GM19372 (cell line): ENCODE measurements around the gene RASSF8.
"Not testable (repeated sequence)": the region's sequence is repeated elsewhere in the genome, so short reads cannot be mapped to it uniquely, and the experiment has no call there.

ENCODE experiments used
- ATAC-seq: cut with Tn5 transposase; IDR thresholded peaks from one replicate; pipeline ENCODE4 v1.9.1; 2021; ENCODE audit warnings: mild to moderate bottlenecking, low read depth, moderate library complexity; ENCODE audit not compliant: unreplicated experiment

The RASSF8 gene

DNA sequence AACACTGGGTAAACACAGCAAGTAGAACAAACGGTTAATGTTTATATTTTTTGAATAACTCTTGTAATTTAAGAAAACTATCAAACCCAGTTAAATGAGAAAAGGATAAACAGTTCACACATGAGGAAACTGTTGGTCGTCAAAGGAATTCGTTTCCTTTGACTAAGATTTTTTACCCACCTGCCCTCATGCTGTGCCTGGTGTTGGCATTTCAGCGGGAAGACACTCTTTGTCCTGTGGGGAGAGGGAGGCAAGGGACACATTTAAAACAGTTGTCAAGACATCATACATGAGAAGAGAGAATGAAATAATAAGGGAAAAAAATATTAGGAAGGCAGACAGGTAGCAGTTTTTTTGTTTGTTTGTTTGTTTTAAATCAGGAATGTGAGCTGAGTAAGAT is 95.9 kb downstream of the RASSF8 start:
- no peak for ATAC-seq

DNA sequence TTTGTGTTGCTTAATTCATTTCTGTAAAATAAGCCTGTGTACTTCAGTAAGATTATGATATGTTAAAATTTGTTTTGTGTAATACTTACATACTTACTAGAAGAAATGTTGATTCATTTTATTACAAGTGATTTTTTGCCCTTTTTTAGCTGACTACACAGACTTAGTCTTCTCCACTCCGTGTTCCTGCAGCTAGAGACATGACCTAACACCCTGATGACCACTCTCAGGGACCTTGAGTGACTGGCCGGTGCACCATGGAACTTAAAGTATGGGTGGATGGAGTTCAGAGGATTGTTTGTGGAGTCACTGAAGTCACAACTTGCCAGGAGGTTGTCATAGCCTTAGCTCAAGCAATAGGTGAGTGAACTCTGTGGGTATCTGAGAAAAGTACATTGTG is 96.6 kb downstream of the RASSF8 start:
- no peak for ATAC-seq

DNA sequence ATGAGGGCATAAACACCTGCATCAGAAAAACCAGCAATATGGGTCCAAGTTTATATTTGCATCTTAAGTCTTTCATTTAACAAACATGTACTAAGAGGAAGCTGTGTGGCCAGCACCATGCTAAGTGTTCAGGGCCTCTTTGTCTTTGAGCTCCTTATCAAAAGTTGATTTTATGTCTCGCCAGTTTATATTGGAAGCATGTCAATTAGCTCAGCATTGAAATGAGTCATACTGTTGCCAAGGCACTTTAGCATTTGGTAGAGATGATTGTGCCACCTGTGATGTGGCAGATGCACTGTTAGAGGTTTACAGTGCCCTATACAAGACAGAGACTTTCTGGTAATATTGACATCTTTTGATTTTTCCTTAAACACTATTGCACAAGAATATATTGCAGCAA is 97.9 kb downstream of the RASSF8 start:
- ATAC-seq: no peak

DNA sequence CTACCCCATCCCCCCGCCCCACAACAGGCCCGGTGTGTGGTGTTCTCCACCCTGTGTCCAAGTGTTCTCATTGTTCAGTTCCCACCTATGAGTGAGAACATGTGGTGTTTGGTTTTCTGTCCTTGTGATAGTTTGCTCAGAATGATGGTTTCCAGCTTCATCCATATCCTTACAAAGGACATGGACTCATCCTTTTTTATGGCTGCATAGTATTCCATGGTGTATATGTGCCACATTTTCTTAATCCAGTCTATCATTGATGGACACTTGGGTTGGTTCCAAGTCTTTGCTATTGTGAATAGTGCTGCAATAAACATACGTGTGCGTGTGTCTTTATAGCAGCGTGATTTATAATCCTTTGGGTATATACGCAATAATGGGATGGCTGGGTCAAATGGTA is 98.8 kb downstream of the RASSF8 start:
- ATAC-seq: not testable (repeated sequence)

DNA sequence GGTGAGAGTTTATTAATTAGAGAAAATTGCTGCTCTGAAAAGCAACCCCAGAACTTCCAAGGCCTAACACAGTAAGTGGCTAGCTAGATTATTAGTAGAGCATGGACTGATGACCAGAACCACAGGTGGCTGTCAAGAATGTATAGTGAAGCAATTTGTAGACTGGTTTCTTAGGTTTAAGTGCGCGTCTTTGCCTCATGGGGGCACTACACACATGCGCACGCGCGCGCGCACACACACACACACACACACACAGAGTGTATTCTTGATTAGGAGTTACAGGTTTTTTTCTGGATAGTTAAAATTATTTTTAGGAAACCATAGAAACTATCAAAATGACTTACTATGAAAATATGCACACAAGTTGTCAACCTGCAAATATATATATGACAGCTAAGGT is 99.8 kb downstream of the RASSF8 start:
- ATAC-seq: no peak

DNA sequence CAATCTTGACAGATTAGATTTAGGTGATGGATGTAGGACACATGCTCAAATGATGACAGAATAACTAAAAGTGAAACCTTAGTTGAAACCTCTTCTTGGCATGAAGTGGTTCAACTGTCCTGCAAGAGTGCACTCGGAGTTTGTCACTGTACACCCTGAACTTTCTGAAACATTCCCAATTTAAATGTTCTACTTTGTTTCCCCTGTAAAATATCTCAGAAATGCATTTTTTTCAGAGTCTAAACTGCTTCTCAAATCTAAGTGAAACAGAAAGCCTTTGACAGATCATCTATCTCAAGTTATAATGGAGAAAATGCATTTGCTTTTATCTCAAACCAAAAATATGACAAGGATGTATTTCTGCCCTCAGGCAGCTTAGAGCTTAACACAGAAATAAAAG is 100.3 kb downstream of the RASSF8 start:
- ATAC-seq: no peak

DNA sequence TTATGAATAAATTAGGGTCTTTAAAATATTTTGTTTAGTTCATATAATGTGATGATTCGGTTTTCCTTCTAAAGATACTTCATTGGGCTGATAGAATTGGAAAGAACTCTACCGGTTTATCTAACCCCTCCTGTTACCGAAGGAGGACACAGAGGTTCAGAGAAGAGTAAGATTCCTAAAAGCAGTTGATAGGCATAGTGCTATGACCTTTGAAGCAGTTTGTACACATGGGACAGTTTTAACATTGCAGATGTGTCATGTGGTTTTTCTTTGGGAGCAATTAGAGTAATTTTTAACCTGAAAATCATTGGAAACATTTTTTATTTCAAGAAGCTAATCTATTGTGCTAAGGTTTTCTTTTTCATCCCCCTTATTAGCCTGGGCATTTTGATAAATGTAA is 103.5 kb downstream of the RASSF8 start:
- ATAC-seq: no peak

DNA sequence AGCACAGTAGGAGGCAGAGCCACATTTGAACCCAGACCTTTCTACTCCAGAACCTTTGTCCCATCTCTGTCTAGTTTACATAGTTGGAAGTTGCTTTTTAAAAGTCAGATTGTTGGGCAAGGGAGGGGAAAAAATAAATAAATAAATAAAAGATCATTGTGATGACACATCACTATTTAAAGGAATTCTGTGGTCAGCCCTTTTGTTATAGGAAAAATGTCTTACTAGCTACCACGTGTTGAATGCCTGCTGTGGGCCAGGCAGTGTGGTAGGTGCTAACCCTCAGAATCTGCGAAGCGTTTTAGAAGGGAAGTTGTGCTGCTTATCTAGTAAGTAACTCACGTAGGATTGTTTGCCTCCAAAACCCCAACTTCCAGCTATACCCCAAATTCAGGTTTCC is 104.1 kb downstream of the RASSF8 start:
- ATAC-seq: no peak

DNA sequence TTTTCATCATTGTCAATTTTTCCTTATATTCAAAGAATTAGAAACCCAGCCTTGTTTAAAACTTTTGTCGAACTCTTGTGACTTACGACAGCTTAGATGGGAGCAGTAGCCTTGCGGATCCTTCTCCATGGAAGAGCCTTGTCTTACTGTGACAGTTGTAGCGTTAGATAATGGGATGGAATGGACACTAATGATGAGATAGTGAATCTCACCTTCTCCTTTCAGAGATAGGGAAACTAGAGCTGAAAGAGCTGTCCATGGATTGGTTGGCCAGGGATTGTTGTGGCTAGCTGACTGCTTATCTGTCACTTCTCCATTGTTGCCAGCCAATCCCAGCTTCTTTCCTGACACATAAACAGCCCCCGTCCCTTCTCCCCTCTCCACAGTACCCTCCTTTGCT is 107.0 kb downstream of the RASSF8 start:
- no peak for ATAC-seq

DNA sequence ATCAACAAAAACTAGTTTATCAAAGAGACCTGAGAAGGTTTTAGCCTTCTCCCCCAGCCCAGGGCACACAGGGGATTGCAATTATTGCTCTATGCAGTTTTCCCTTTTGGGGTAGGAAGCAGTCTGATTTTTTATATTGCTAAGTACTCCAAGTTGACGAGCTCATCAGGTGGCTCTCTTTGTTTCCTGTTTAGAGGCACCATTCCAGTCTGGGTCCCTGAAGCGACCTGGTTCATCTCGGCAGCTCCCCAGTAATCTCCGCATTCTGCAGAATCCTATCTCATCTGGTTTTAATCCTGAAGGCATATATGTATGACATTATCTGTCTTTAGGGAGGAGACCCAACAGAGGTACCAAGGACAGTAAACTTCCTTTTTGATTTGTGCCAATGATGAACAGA is 110.0 kb downstream of the RASSF8 start:
- no peak for ATAC-seq

DNA sequence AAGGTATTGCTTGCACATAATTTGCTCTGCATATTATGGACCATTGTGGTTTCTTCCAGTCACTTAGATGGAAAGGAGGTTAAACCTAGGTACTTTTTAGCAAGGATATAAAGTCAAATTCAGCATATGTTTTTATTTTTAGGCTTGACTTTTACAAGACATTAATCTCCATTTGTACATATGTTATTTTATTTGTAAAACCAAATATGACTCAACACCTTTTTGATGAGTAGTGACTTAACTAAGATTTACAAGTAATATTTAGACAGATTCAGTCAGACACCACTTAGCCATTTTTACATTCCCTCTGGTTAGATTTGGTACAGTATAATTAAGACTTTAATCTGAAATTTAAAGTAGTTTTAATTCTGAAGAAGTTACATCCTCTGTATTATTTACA is 111.3 kb downstream of the RASSF8 start:
- ATAC-seq: no peak

DNA sequence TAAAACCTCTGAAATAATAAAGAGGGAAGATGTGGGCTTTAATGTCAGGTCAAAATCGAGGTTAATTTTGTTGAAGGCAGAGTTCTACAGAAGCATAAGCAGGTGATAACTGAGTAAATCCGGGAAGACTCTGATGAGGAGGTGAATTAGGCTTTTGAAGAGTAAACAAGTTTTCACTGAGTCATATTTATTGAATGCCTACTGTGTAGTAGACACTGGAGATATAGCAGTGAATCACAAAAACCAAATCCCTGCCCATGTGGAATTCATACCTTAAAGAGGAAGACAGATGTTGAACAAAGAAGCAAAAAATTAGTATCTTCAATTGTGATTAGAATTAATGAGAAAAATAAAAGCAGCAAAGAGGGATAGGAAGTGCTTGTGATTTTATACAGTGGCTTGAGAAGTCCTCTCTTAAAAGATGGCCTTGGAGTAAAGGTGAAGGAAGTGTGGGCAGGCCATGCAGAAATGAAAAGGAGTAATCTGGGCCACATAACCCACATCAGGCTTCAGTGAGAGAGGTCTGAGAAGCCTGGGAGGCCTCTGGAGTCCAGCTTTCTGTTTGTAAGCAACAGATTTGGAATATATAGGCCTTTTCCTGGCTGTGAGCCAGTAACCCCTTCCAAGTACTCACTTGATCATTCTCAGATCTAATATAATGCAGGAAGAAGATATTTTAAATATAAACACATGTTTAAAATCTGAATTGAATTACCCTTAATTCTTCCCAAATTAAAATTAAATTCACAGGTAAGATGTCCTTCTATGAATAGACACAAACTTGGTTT is 119.6 kb downstream of the RASSF8 start:
- ATAC-seq: no peak

DNA sequence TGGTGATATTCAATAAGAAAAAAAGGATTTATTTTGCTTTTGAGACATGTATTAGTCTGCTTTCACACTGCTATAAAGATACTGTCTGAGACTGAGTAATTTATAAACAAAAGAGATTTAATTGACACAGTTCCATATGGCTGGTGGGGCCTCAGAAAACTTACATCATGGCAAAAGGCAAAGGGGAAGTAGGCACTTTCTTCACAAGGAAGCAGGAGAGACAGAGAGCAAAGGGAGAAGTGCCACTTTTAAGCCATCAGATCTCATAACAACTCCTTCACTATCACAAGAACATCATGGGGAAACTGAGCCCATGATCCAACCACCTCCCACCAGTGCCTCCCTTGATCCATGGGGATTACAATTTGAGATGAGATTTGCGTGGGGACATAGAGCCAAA is 122.4 kb downstream of the RASSF8 start:
- no peak for ATAC-seq

DNA sequence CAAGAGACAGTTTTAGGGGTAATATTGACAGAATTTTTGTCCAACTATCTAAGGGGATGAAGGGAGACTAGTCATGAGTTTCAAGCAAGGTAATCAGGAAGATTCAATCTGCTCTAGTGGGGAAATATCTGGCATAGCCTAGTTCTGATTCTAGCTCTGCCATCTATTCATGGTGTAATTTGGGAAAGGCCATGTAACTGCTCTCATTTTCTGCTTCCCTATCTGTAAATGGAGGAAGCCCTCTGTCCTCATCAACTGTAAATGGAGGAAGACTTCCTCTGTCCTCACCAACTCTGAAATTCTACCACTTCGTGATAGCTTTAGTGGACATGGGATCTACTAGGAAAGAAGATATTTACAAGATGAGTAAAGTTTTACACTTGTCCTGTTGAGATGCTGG is 128.5 kb downstream of the RASSF8 start:
- no peak for ATAC-seq

DNA sequence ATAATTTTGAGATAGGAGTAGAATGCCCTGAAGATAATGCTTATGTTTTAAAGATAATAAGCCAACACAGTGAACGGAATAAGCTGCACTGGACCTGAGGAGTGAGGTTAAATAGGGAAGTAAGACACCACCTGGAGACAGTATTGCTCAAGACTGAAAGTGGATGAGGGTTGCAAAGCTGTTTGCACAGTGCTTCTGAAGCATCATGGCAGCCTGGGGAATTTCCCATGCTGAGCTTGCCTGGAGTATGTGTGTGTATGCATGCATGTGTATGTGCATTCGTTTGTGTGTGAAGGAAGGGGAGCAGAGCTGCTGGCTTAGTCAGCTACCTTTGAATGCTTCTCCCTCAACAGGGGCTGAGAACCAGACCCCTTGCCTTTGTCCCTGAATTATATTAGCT is 130.5 kb downstream of the RASSF8 start:
- ATAC-seq: no peak

DNA sequence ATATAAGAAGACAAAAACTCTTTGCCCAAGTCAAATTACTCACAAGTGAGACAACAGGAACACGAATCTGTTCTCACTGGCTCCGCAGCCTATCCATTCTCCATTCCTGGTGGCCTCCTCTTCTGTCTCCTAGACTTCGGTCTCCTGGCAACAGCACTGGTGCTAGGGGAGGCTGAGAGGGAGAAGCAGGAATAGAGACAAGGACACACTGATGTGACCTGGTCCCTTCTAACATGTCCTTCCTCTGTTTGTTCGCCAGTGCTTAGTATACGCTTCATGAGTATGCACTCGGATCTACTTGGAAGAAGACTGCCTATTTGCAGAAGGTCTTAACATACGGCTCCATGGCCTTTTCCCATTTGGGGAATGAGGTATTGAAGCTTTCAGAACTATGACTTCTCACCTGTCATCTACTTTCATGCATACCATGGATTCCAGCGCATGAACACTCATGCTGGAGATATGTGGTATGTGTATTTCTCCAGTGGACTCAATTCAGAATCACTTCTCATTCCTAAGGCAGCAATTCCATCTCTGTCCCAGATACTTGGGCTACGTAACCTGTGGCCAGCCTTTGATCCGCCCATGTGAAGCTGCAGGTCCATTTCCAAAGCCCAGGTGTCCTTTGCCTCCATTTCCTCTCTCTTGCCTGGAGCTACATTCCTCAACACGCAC is 132.5 kb downstream of the RASSF8 start:
- no peak for ATAC-seq

DNA sequence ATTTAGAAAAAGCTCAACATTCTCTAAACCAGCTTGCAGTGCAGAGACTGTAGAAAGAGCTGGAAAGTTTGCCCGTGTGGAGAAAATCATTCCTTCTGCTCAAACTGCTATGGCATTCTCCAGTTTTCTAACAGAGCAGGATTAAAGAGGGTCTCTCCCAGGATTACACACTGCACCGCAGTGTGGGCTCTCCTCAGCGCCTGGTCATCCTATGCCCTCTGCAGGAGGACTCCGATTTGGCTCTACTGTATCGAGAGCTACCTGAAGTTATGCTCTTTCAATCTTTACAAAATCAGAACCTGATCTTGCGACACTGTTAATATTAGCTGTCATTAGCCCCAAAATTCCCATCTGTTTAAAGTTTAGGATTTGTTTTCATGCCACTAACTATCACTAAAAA is 133.3 kb downstream of the RASSF8 start:
- no peak for ATAC-seq

DNA sequence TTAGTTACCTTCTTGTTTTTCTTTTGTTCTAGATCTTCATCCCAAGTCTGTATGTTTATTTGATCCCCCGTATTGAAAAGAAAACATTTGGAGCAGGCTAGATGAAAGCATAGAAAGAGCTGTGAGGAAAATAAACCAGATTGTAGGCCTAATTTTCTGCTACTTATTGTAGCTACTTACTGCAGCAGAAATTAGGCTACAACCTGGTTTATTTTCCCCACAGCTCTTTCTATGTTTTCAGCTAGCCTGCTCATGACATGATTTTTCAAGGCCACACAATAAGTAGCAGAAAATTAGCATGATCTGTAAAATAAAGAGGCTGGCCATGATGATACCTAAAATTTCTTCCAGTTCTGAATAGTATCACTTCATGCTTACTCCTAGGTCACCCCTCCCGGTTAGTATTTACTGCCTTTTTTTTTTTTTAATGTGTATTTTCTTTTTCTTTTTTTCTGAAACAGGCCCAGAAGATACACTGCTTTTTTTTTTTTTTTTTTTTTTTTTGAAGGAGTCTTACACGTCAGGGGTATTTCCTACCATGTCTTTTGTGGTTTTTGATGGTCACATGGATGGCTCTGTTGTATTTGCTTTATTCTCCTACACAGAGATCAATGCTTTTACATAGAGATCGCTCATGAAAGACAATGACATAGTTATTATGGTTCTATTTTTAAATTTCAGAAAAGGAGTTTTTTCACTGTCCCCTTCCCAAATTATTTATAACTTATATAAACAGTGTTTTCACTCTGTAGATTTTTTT is 134.0 kb downstream of the RASSF8 start:
- ATAC-seq: no peak

DNA sequence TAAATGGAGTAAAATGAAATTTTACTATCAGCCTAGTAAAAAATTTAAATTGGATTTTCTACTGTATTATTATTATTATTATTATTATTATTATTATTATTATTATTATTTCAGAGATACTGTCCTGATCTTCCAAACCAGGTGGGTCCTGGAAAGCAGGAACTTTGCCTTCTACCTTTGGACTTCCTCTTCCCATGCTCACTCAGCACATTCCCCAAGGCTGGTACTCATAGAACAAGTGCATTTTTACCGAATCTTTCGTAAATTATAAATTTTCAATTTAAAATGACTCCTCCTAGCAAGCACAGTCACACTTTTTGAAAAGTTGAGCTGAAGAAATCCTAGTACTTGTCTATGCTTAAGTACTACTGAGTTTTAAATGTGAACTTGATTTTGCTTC is 136.7 kb downstream of the RASSF8 start:
- no peak for ATAC-seq

DNA sequence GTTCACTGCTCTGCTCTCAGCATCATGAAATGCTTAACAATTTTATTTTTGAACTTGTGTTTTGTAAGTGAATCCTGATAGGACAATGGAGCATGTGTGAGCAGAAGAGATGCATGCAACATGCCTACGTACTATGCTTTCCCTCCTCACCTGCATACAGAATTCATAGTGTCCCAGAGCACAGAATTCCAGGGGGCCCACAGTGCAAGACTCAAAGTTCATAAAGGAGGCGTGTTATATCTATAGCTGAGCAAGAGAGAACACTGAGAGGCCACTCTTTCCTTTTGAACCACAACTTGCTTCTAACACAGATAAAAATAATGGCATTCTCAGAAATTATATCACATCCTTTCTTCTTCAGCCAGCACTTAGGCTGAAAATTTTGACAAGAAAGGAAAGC is 137.6 kb downstream of the RASSF8 start:
- no peak for ATAC-seq

DNA sequence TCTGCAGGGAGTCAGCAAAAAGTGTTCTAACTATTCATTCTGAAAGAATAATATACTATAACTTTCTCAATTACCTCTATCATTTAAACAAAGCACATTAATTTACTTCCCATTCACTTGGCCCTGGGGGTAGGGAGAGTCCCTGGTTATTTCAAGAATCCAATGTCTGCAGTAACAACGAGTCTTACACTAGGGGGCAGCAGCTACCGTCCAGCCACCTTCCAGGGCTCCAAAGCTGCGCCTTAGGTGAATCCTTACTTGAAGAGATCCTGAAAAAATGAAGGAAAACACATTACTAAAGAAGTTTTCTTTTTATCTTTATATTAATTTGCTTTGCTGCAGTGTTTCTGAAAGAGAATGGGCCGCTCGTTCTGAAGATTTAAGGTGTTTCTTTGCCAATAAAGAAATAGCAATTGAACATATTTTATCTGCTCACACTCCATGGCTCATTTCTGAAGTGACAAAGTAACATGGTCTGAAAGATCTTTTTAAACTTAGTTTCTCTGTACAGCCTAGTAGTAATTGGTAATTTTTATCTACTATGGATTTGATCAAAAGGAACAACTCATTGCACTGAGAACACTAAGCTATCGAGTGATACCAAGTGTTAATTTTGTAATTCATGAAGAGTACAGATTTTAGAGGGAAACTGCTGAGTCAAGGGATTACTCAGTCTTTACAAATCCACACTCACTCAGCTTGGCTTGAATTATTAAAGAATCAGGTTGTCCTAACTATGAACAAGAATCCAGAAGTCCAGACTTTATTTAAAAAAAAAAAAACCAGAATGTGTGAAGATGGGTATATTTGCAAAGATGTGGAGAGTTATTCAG is 138.8 kb downstream of the RASSF8 start:
- peak; percentile 72 for ATAC-seq
